PC-3 (cell line): Measurements from ENCODE around the gene GPBP1. TPM values are rescaled to one million over a fixed set of nuclear protein-coding genes. Genes with fewer than 3 reads are reported as not detected.

Experiments
- ATAC-seq: fragments of 200-7000 bp; cut with Tn5 transposase; 2 replicates; pipeline ENCODE4 v1.9.1; 2020; ENCODE audit warnings: mild to moderate bottlenecking, moderate library complexity
- BruUV-seq: library from RNA; stranded (reverse); fragments of 400-500 nt; replicated peaks from 2 replicates; lab custom pipeline; 2021; lab: Mats Ljungman, UMichigan
- CTCF ChIA-PET: fragments of 300-600 bp; sonication (Branson Sonifier 250); formaldehyde crosslinking; loops from one replicate; lab custom pipeline; 2022; ENCODE audit warnings: antibody characterized with exemption; lab: Charles Lee
- POLR2A ChIA-PET: fragments of 300-600 bp; sonication (Branson Sonifier 250); formaldehyde crosslinking; loops from one replicate; lab custom pipeline; 2022; ENCODE audit warnings: antibody characterized with exemption; ENCODE audit not compliant: unreplicated experiment; lab: Charles Lee
- DNase-seq: peaks from one replicate; pipeline ENCODE4 v3.0.0-alpha.2; 2015
- H2AFZ ChIP-seq: fragments of 300-600 bp; sonication (generic); 2 replicates; pipeline ENCODE4 v1.6.0; 2016; ENCODE audit warnings: antibody characterized with exemption, low read length
- H3F3A ChIP-seq: fragments of 300-600 bp; sonication (generic); one replicate; pipeline ENCODE4 v1.6.0; 2017; ENCODE audit warnings: antibody characterized with exemption, low read length, control low read depth, mild to moderate bottlenecking; ENCODE audit not compliant: unreplicated experiment
- H3K27ac ChIP-seq: fragments of 300-600 bp; sonication (generic); 2 replicates; pipeline ENCODE4 v1.5.1; 2016; ENCODE audit warnings: mild to moderate bottlenecking, low read length
- H3K27me3 ChIP-seq: fragments of 300-600 bp; sonication (generic); 2 replicates; pipeline ENCODE4 v1.6.1; 2016; ENCODE audit warnings: low read length, mixed read lengths
- H3K36me3 ChIP-seq: fragments of 300-600 bp; sonication (generic); 2 replicates; pipeline ENCODE4 v1.6.1; 2016; ENCODE audit warnings: low read depth, mixed run types, low read length, mixed read lengths
- H3K4me1 ChIP-seq: fragments of 300-600 bp; sonication (generic); 2 replicates; pipeline ENCODE4 v1.5.1; 2016; ENCODE audit warnings: low read length; ENCODE audit not compliant: insufficient read depth
- H3K4me2 ChIP-seq: fragments of 300-600 bp; sonication (generic); 2 replicates; pipeline ENCODE4 v1.6.0; 2016; ENCODE audit warnings: low read length
- H3K4me3 ChIP-seq: fragments of 300-600 bp; sonication (generic); 2 replicates; pipeline ENCODE4 v1.5.1; 2016; ENCODE audit warnings: mild to moderate bottlenecking, low read length, mixed read lengths
- H3K79me2 ChIP-seq: fragments of 300-600 bp; sonication (generic); 2 replicates; pipeline ENCODE4 v1.6.1; 2017; ENCODE audit warnings: low read length, mixed read lengths
- H3K9ac ChIP-seq: fragments of 300-600 bp; sonication (generic); 2 replicates; pipeline ENCODE4 v1.6.0; 2016; ENCODE audit warnings: mild to moderate bottlenecking, low read length
- H3K9me2 ChIP-seq: fragments of 300-600 bp; sonication (generic); replicated peaks from 2 replicates; pipeline ENCODE4 v1.6.1; 2016; ENCODE audit warnings: mixed run types, low read length, mixed read lengths
- H3K9me3 ChIP-seq: fragments of 300-600 bp; sonication (generic); 2 replicates; pipeline ENCODE4 v1.6.1; 2016; ENCODE audit warnings: low read length, mixed read lengths
- H4K20me1 ChIP-seq: fragments of 300-600 bp; sonication (generic); 2 replicates; pipeline ENCODE4 v1.6.1; 2016; ENCODE audit warnings: low read length, mixed read lengths
- CTCF ChIP-seq: fragments of 300-600 bp; sonication (generic); conservative IDR thresholded peaks from 2 replicates; pipeline ENCODE4 v1.5.1; 2017; ENCODE audit warnings: antibody characterized with exemption, low read depth, mild to moderate bottlenecking, low read length
- EZH2 ChIP-seq: fragments of 300-600 bp; sonication (generic); IDR thresholded peaks from one replicate; pipeline ENCODE4 v1.6.1; 2017; ENCODE audit warnings: antibody characterized with exemption, mild to moderate bottlenecking, low read length; ENCODE audit not compliant: unreplicated experiment
- EZH2phosphoT487 ChIP-seq: fragments of 300-600 bp; sonication (generic); IDR thresholded peaks from 2 replicates; pipeline ENCODE4 v1.6.1; 2018; ENCODE audit warnings: mild to moderate bottlenecking, antibody characterized with exemption, low read length, borderline replicate concordance
- intact Hi-C: fragments of 100-400 bp; cut with micrococcal nuclease; formaldehyde crosslinking; loops from 2 replicates; pipeline ENCODE4 v1.9.0; 2023
- total RNA-seq: library from RNA; depleted of rRNA; stranded (reverse); fragments of >200 nt; gene quantifications from 2 replicates; pipeline ENCODE4 v1.2.3, GENCODE V29; 2014

GPBP1 gene
- total RNA-seq, 1 experiment from 2014 or later = 31.8 TPM

GRCh38 chr5:57232293-57233033 is 58.6 kb downstream of the GPBP1 start:
- H3K27ac ChIP-seq = no peak overlapping the region
- H3K79me2 ChIP-seq = peaks cover 6% of the 10 kb centered on the region; the same call in 1 of the 2 replicates
- CTCF ChIA-PET = no interaction called here
- intact Hi-C loops = no loop called here
- ATAC-seq = no peak
- peaks cover 39% of the 10 kb centered on the region for H3K36me3 ChIP-seq
- no peaks in the 10 kb centered on the region for H4K20me1 ChIP-seq
- H2AFZ ChIP-seq = no peak overlapping the region
- BruUV-seq = no TSS peak
- H3F3A ChIP-seq = no peaks in the 10 kb centered on the region
- H3K9me3 ChIP-seq = no peaks in the 10 kb centered on the region; the same call in 1 of the 2 replicates
- H3K4me2 ChIP-seq = no peak overlapping the region
- no peak overlapping the region for H3K9ac ChIP-seq
- no peak for DNase-seq
- H3K4me3 ChIP-seq = no peak overlapping the region
- POLR2A ChIA-PET = no interaction called here
- no peak for TF ChIP-seq CTCF
- no peak for TF ChIP-seq EZH2phosphoT487
- TF ChIP-seq EZH2 = no peak
- no peaks in the 10 kb centered on the region for H3K9me2 ChIP-seq
- H3K4me1 ChIP-seq = no peaks in the 10 kb centered on the region
- no peaks in the 10 kb centered on the region for H3K27me3 ChIP-seq

GRCh38 chr5:57243286-57244137 is 69.7 kb downstream of the GPBP1 start:
- Histone ChIP-seq H3K9ac (no peak overlapping the region), H3F3A (no peaks in the 10 kb centered on the region), H3K4me1 (no peaks in the 10 kb centered on the region), H3K9me2 (no peaks in the 10 kb centered on the region), H3K4me2 (no peak overlapping the region), H3K9me3 (no peaks in the 10 kb centered on the region), H3K4me3 (no peak overlapping the region), H3K36me3 (peaks cover 4% of the 10 kb centered on the region; the same call in 1 of the 2 replicates), H2AFZ (no peak overlapping the region), H3K27me3 (no peaks in the 10 kb centered on the region), H3K79me2 (no peaks in the 10 kb centered on the region), H3K27ac (no peak overlapping the region), H4K20me1 (no peaks in the 10 kb centered on the region)
- intact Hi-C loops = no loop called here
- ChIA-PET CTCF (no interaction called here), POLR2A (no interaction called here)
- ATAC-seq (no peak), DNase-seq (no peak)
- BruUV-seq = no TSS peak
- TF ChIP-seq EZH2phosphoT487 (no peak), EZH2 (no peak), CTCF (no peak)
